Ishikawa (cell line): ENCODE results near the gene OSM.

Source experiments
- CEBPB ChIP-seq: IDR thresholded peaks from 2 replicates; pipeline ENCODE4 v1.6.1; 2012
- CREB1 ChIP-seq: IDR thresholded peaks from 2 replicates; pipeline ENCODE4 v1.6.1; 2012; ENCODE audit warnings: low read depth
- EGR1 ChIP-seq: IDR thresholded peaks from 2 replicates; pipeline ENCODE4 v1.6.1; 2012
- EP300 ChIP-seq: IDR thresholded peaks from 2 replicates; pipeline ENCODE4 v1.6.1; 2012; ENCODE audit warnings: borderline replicate concordance
- REST ChIP-seq: IDR thresholded peaks from 2 replicates; pipeline ENCODE4 v1.6.1; 2012; ENCODE audit warnings: low read depth, mild to moderate bottlenecking
- TAF1 ChIP-seq: IDR thresholded peaks from 2 replicates; pipeline ENCODE4 v1.6.1; 2012; ENCODE audit warnings: low read depth, mild to moderate bottlenecking
- TEAD4 ChIP-seq: IDR thresholded peaks from 2 replicates; pipeline ENCODE4 v1.6.1; 2012
- USF1 ChIP-seq: IDR thresholded peaks from 2 replicates; pipeline ENCODE4 v1.6.1; 2012
- YY1 ChIP-seq: IDR thresholded peaks from 2 replicates; pipeline ENCODE4 v1.6.1; 2012; ENCODE audit warnings: low read depth

DNA sequence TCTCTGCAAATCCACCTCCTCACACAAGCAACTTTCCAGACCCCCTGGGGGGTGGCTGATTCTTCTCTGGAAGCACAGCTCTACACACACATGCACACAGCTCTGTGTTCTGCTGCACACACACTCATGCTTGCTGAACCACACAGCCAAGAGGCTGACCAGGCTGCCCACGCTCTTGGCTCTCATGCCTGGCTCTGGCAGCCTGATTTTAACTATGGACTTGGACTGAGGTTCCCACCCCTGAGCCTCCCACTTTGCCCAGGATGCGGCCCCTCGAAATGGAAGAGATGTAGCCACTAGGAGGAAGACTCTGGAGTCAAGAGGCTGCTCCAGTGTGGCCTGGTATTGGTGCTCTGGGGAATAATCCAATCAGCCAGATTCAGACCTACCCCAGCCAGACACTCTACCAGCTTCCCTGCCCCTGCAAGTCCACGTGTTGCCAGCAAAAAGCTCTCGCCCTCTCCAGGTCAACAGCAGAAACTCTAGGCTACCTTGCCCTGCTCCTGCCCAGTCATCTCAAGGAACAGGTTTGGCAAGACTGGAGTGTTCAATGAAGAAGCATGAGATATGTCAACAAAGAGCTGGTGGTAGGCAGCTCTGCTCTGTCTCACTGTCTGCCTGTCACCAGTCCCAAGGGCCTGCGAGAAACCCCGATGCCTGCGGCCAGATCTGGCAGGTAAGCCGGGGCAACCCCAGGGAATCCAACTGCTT is 31.5 kb upstream of the OSM start:
- TF ChIP-seq CEBPB = no peak
- no peak for TF ChIP-seq TAF1
- TF ChIP-seq REST = no peak
- TF ChIP-seq EGR1 = no peak
- no peak for TF ChIP-seq EP300
- no peak for TF ChIP-seq YY1
- TF ChIP-seq USF1 = 0 out of 2 replicates have a peak, but pooled peaks have one; percentile 7
- no peak for TF ChIP-seq CREB1
- TF ChIP-seq TEAD4 = no peak
